DMS153 treated with DMSO at 0.1 percent for 48 hours (cell line): ENCODE data around the gene TGFB2.
A peak's percentile ranks its signal among the peaks of the same experiment; 100 is the strongest.

Source experiments
- DNase-seq: peaks from one replicate; lab custom pipeline; 2025; ENCODE audit not compliant: unreplicated experiment; lab: John Stamatoyannopoulos, UW

TGFB2 gene

DNA sequence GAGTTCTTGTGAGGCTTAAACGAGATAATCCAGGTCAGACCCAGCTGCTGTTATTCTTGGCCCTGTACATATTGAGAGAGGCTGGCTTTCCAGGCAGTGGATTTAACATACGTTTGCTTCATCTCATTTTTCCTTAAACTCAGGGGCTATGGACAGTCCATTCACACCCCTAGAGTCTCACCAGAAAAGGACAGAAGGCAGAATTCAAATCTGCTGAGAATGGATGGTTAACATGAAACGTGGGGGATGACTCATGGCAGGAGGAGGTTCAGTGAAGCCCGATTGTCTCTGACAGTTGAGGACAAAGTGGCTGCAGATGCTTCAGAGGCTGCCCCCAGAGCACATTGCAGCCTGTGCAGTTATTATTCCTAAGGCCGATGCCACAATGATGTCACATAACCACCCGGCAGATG lies 39.5 kb downstream of the TGFB2 start:
- peak; percentile 26 for DNase-seq

DNA sequence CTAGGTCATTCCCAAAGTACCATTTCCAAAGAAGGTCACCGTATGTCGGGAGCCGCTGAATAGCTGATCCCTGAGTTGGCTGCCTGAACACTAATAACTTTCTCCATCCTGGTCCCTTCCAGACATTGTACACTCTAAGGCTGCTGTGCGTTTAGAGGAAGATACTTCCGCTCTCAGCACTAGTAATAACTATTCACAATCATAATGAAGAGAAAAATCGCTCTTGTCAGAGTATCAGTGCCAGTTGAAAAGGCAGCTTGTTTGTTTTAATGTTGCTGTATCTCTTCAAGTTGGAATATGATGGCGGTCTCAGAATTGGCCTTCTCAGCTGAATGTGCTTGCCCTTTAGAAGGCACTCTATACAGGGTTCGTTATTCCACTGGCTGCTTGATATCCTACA lies 43.5 kb downstream of the TGFB2 start:
- DNase-seq = no peak

DNA sequence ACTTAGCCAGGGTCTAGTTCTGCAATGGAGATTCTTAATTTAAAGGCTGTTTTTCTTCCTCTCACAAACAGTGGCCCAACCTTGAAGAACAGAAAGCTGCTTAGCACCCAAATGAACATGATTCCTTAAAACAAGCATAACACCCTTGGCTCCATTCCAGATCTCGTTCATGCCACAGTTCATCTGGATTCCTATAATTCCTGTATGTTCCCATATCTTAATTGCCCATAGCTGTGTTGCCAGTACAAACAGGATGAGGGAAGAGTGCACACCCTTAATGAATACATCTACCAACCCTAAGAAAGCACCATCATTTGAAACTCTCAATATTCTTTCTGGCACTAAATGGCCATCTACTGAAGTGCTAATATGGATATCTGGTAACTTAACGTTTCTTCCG lies 45.5 kb downstream of the TGFB2 start:
- DNase-seq = no peak

DNA sequence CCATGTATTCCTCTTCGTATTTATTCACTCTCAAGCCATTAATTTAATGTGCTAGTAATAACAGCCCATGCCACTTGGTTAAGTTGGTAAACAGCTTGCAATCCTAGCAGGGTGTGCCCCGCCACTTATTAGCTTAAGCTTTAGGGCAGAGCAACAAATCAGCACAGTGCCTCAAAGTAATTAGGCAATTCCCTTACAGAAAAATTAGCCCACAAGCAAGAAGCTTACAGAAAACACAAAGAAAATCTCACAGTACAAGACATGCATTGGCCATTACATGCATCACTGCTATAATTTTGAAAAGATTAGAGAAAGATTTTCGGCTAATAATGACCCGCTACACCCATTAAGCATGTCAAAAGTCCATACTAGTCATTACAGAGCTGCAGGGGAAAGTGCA lies 47.6 kb downstream of the TGFB2 start:
- no peak for DNase-seq

DNA sequence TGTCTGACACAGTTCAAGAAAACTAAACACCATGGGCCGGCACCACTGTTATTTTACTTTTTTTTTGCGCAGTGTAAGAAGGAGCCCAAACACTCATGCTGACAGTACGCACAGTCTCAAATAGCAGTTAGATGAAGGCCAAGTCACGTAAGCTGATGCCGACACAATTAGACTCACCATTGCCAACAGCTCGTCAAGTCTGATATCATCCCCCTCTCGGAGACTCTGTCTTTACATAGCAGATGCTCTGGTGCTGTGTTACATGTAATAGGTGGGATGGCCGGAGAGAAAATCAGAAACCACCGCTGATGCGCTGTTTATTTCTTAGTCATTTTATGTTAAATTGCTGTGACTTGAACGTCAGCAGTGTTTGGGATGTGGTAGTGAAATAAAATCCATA lies 49.3 kb downstream of the TGFB2 start:
- DNase-seq = no peak

DNA sequence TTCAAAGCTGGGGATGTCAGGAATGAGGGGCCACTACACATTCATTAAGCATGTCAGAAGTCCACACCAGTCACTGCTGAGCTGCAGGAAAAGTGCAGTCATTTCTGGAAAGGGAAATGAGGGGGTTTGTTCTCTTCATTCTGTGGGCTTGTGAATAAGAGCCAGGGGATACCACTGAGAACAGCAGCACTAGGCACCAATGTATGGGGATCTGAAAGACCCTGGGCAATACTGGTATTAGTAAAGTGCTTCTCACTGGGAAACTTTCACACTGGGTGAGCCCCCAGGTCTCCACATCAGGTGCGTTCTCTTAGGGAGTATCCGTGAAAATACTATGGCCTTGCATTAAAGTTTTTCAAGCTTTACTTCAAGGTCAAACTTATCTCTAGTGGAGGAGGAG lies 49.9 kb downstream of the TGFB2 start:
- no peak for DNase-seq

DNA sequence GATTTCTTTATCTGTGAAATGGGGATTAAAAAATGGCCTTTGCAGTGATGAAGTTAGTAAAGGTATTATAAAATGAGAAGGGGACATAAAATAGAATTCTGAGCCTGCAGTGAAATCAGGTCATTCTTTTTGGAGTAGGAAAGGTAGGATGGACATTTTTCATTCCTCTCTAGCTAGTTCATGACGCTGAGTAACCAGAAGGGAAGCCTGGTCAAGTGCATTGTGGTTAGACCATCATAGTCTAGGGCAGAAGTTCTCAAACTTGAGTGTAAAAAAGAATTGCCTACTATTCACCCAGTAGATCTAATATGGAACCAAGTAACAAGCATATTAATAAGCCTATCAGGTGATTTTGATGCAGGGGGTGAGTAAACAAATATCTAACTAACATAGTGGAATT lies 50.8 kb downstream of the TGFB2 start:
- DNase-seq = no peak

DNA sequence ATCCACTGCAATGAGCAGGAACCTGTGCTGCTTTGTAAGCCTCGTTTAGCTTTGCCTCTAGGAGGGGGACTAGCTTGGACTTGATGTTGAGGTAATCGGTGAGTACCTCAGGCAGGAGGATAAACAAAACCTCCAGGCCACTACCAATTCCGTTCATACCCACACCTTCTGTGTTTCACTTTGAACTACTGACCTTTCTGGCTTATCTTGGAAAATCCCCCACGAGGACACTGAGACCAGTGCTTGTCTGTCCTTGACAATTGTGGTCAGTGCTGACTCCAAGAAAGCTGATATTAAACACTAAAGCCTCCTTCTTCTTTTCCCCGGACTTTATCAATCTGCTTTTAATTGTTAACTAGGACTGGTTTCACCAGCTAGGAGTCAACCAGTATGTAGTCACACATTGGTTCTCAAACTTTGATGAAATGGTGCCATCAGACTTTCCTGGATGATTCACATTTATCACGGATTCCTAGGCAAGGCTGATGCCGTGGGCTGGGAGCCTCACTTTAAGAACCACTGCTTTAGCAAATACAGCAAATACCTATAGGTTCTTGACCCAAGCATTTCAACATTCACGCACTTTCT lies 52.7 kb downstream of the TGFB2 start:
- no peak for DNase-seq

DNA sequence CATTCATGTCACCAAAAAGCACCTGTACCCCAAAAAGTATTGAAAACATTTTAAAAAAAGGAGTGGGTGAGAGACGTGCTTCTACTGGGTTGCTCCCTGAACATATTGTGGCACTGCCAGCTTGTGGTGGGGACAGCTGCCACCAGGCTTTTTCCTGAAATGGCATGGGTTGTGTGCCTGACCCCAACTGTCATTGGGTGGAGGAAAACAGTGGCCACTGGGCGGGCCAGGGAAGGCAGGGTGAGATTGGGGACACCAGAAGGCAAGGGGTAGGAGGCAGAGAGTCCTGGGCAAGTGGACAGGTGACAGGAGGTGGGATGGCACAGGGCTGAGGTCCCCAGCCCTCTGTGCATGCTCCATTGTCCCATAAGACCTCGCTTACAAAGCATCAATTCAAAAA lies 55.5 kb downstream of the TGFB2 start:
- no peak for DNase-seq

DNA sequence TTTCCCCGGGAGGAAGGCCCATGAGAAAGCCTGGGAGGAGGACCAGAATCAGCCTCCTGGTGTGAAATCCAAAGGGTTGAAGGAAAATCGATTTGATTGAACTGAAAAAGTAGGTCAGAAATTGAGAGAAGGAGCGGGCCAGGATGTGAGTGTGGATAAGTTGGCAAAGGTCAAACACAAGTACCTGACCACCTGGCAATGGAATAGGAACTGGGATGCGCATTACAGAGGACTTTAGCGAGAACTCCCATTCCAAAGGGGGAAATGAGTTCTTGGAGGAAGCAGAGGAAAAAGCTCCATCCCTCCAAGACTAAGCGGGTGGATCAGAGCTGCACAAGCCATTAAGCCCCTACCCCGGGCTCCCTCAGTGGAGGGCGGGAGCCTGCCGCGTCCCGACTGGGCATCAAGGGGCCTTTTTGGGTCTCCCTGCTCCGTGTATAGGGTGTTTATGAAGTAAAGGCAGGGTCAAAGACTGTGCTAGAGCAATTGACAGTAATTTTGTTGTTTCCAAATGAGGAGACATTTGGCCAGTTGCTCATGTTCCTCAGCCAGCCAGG lies 56.4 kb downstream of the TGFB2 start:
- no peak for DNase-seq

DNA sequence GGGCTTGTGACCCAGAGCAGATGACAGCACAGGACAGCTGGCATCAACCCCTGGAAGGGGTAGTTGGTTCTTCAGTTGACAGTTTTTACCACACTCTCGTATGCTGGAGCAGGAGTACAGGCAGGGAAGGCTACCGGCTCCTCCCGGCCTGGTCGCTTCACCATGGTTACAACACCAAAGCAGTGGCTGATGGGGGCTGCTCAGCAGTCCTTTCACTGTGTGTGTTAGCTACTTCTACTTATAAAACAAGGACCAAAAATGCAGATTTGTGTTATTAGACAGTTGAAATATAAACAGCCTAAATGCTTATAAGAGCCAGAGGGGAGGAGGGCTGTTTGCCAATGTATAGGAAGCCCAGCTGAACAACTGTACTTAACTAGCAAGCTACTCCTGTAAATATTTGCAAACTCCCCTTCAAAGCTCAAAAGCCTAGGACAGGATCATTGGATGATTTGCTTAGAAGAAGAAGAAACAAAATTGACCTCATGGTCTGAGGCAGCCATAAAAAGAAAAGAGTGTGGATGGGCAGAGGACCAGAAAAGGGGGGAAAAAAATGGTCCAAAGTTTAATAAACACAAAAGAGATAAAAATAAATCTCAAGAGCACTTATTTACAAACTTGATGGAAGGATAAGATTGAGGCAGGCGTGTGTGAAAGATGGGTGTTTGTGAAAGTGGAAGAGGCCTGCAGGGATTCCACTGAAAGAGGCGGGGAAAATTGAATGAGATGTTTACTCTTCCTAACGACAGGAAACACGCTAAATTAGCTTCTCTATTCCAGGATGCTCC lies 57.1 kb downstream of the TGFB2 start:
- DNase-seq = peak; percentile 77

DNA sequence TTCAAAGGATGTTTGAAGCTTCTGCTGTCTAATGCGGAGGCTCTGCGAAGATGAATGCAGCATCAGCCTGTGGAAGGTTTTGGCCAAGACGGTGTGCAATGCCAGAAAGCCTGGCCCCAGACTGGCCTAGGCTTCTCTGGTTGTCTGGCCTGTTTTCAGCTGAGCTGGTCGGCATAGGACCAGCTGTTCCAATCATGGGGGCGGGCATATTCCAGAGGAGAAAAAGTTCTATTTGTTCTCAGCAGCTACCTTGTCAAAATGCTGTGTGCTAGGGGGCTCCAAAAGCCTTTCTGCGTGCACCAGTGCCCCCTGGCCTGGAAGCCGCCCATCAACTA lies 57.6 kb downstream of the TGFB2 start:
- DNase-seq = no peak

DNA sequence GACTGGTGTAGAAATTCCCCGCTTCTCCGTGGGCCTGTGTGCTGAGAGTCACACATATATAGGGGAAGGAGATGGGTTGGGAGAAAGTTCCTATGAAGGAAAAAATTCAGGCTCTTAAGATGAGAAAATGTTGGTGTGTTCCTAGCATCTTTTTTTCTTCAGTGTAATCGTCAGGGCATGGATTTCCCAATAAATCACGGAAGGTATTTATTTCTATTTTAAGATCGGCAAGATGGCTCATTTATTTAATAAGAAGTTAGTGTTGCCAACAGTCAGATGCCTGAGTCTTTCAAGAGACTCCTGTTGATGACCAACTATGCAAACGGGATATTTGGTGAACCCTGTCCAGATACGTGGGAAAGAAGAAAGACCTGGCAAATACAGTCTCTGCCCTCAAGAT lies 58.2 kb downstream of the TGFB2 start:
- DNase-seq = no peak

DNA sequence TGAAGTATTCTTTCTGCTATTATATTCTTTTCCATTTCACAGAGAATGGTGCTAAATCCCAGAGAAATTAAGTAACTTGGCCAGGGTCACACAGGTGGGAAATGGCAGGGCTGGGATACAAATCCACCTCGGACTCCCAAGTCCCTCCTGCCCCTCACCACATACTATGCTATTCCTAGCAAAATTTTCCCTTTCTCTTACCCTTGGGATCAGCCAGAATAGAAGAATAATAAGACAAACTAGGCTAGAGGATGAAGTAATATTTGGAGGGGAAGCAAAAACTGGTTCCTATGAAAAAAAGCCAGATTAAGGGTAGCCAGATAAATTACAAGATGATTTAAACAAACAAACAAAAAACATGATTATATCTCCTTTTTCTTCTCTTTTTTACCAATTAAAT lies 62.5 kb downstream of the TGFB2 start:
- DNase-seq = no peak

DNA sequence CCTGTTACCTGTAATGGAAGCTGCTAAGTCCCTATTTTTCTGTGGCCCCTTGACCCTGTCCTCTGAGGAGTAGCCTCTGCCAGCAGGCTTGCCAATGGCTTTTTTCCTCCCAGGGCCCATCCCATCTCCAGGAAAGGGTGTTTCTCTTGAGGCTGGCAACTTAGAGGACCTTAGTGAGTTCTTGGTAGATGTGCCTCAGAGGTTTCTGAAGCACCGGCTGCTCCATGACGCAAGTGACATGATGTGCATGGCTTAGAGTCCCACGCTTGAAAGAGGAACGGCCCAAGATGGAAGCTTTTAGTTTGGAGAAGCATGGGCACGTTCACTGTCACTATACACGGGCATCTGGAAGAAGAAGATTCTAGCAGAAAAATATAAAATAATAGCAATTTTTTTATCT lies 63.0 kb downstream of the TGFB2 start:
- no peak for DNase-seq

DNA sequence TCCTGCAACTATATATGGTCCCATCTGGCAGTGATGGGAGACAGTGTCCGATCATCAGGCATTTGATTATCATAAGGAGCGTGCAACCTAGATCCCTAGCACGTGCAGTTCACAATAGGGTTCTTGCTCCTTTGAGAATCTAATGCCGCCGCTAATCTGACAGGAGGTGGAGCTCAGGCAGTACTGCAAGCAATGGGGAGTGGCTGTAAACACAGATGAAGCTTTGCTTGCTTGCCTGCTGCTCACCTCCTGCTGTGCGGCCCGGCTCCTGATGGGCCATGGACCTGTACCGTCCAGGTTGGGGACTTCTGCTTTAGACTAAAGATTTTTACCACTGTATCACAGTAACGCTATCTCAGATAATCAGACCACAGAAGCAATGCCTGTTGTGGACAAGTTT lies 63.8 kb downstream of the TGFB2 start:
- DNase-seq = no peak

DNA sequence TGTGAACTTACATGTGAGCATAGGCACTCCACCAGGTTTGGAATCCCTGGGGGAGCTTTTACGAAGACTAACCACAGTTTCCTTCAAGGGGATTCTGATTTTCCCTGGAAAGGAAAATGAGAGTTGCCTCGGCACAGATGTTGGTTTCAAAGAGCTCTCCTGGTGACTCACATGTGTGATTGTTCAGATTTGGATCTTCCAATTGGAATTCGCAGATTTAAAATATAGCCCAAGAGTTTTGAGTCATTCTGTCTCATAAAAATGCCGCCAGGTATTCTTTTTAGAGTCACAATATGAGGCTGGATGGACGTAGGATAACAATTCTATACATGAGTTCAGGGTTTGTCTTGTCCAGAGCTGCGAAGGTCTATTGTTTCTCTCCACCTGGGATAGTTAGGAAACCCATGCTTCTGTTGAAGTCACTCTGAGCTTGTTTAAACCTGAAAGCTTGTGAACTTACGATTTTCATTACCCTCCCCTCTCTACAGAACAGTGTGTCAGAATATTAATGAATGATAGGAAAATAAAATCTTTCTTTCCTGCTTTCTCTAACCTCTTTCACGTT lies 64.9 kb downstream of the TGFB2 start:
- no peak for DNase-seq

DNA sequence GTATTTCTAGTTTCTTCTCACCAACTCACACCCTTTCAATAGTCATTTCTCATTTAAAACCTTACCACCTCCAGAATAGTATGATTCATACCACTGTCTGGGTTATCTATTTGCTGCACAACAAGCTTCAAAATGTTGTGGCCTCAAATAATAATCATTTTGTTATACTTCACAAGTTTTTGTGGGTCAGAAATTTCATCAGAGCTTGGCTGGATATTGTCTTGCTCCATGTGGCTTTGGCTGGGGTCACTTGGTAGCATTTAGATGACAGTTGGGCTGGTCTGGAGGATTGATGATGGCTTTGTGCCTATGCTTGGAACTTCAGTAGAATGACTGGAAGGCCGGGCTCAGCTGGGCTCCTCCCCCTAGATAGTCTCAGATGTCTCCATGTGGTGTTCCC lies 66.0 kb downstream of the TGFB2 start:
- DNase-seq = no peak

DNA sequence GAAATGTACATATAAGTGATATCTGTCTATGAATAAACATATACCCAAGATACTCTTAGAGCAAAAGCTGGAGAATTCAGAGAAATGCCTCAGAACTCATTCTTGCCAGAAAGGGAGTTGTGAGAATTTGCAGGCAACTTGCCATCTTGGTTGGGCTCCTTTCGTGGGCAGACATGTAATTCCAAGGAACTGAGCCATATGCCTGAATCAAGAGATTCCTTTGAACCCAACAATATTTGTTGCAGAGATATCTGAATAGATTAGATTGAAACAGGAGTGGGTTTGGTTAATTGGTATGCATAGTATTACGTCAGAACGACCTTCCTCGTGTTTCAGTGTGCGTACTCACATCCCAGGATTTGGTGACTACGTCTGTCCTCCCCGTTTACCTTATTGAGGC lies 67.0 kb downstream of the TGFB2 start:
- DNase-seq = no peak

DNA sequence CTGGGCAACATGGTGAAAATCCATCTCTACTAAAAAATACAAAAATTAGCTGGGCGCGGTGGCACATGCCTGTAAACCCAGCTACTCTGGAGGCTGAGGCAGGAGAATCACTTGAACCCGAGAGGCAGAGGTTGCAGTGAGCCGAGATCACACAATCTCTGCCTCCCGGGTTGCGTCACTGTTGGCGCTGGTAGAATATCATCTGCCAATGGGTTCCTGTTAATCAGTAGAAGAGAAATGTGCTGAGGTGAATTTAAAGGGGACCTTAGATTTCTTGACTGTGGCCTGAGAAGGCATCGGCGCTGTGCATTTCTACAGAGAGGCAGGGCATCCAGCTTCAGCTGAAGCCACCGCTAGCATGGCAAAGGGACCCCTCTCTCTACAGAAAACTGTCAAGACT lies 68.0 kb downstream of the TGFB2 start:
- DNase-seq = no peak

DNA sequence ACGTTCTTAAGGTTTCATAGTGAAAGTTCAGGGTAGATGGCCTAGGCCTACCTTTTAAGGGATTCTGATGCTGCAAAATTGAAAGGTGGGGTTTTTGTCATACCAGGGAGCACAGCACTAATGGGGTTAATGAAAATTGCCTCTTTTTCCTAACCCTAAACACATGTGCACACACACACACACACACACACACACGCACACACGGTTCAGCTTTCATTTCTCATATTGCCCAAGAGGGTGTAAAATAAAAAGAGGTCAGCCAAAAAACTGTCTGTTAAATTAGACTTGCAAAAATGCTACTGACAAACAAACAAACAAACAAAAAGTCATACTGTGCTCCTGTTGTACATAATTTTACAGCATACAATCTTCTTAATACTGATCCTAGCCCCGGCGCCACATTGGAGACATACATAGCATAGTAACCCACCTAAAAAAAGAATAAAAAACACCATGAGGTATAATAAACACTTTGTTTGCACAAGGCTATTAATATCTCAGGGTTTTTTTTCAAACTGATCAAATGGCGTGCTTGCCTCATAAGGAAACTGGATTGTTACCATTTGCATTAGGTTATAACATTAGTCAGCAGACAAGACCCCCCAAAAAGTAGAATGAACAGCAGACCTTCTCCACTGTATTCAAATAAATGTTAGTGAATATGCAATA lies 69.1 kb downstream of the TGFB2 start:
- DNase-seq = no peak

DNA sequence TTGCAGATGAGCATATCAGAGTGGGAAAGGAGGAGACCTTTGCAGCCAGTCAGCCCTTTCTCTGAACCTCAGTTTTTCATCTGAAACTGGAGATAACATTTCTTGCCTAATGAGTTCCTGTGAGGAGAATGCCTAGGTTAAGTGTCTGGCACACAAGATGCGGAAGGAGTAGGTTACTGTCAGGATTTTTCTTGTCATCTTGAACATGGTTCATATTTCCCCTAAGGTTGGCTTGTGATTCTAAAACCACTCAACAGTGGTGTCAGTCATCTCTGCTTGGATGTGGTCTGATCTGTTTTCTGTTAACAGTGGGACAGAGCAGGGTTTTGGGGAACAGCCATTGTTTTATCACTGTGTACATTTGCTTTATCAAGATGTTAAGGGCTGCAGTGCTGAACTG lies 70.6 kb downstream of the TGFB2 start:
- no peak for DNase-seq
